Fibroblast of lung (primary cell): ENCODE results near the gene SIPA1. TPM values are rescaled to one million over a fixed set of nuclear protein-coding genes. Genes with fewer than 3 reads are reported as not detected.

Experiments used
- DNase-seq, 2 donors: peaks; one replicate each; pipeline versions ENCODE4 v3.0.0 to v3.0.0-alpha.2; 2010; ENCODE audit warnings: low read depth in 2 of 2
- H2AFZ ChIP-seq: 2 replicates; pipeline ENCODE4 v1.5.1; 2012; ENCODE audit warnings: low read length, control low read depth, inconsistent platforms
- H3K27ac ChIP-seq: 2 replicates; pipeline ENCODE4 v1.5.1; 2011; ENCODE audit warnings: low read length, control low read depth; ENCODE audit not compliant: insufficient read depth
- H3K27me3 ChIP-seq: 2 replicates; pipeline ENCODE4 v1.5.1; 2011; ENCODE audit warnings: mild to moderate bottlenecking, low read length; ENCODE audit not compliant: control insufficient read depth, insufficient read depth
- H3K36me3 ChIP-seq: 2 replicates; pipeline ENCODE4 v1.5.1; 2011; ENCODE audit warnings: low read length; ENCODE audit not compliant: control insufficient read depth, insufficient read depth
- H3K4me1 ChIP-seq: 2 replicates; pipeline ENCODE4 v1.5.1; 2011; ENCODE audit warnings: low read length; ENCODE audit not compliant: control insufficient read depth, insufficient read depth; ENCODE audit errors: extremely low read depth
- H3K4me2 ChIP-seq: 2 replicates; pipeline ENCODE4 v1.5.1; 2011; ENCODE audit warnings: low read length, control low read depth; ENCODE audit not compliant: insufficient read depth; ENCODE audit errors: extremely low read depth
- H3K4me3 ChIP-seq, 4 experiments: fragments of 200-600 bp in 1 of 4; sonication (generic) in 1 of 4; replicated peaks in 1 of 4; 2 replicates each; pipeline ENCODE4 v1.5.1; 2011 to 2016; ENCODE audit warnings: low read length in 4 of 4, low read depth in 3 of 4, mild to moderate bottlenecking in 3 of 4, control low read depth in 2 of 4, inconsistent platforms in 1 of 4, mixed read lengths in 1 of 4; ENCODE audit not compliant: insufficient read depth in 1 of 4; ENCODE audit errors: control extremely low read depth in 1 of 4
- H3K79me2 ChIP-seq: 2 replicates; pipeline ENCODE4 v1.5.1; 2012; ENCODE audit warnings: mild to moderate bottlenecking, low read length, inconsistent platforms; ENCODE audit not compliant: control insufficient read depth, insufficient read depth
- H3K9ac ChIP-seq: 2 replicates; pipeline ENCODE4 v1.5.1; 2011; ENCODE audit warnings: mild to moderate bottlenecking, low read length, control low read depth; ENCODE audit not compliant: insufficient read depth
- H3K9me3 ChIP-seq: 2 replicates; pipeline ENCODE4 v1.5.1; 2012; ENCODE audit warnings: low read depth, low read length; ENCODE audit not compliant: control insufficient read depth, insufficient read depth
- H4K20me1 ChIP-seq: 2 replicates; pipeline ENCODE4 v1.5.1; 2011; ENCODE audit warnings: low read length; ENCODE audit not compliant: control insufficient read depth, insufficient read depth; ENCODE audit errors: extremely low read depth
- CTCF ChIP-seq, 2 donors: IDR thresholded peaks in 1 of 2; conservative IDR thresholded peaks in 1 of 2; 1 replicate in 1 of 2; 2 replicates in 1 of 2; pipeline ENCODE4 v1.5.1; 2011 to 2012; ENCODE audit warnings: low read length in 2 of 2, control low read depth in 1 of 2, inconsistent platforms in 1 of 2, low read depth in 1 of 2, mild to moderate bottlenecking in 1 of 2
- EZH2 ChIP-seq: IDR thresholded peaks from 2 replicates; pipeline ENCODE4 v1.5.1; 2012; ENCODE audit warnings: low read length, control low read depth, mild to moderate bottlenecking; ENCODE audit errors: missing control alignments
- polyA plus RNA-seq, 2 donors: library from polyadenylated mRNA; depleted of rRNA in 1 of 2; stranded (reverse) in 1 of 2; unstranded in 1 of 2; fragments of >200 nt; gene quantifications; 2 replicates each; pipeline ENCODE4 v1.2.1, GENCODE V29; 2011 to 2012; ENCODE audit warnings: missing spikeins in 1 of 2
- total RNA-seq: library from RNA; depleted of rRNA; stranded (reverse); fragments of >200 nt; gene quantifications from 2 replicates; pipeline ENCODE4 v1.2.1, GENCODE V29; 2014

Gene SIPA1
- total and polyA plus RNA-seq, 2 donors (not counting 1 experiment from before 2014, with no cell fraction given), result 7.8 to 32.5 TPM

- Histone ChIP-seq H2AFZ (no peak overlapping the region), H3K9ac (no peak overlapping the region), H3K36me3 (peaks cover 17% of the 10 kb centered on the region), H3K27ac (no peak overlapping the region), H3K4me2 (no peak overlapping the region), H3K79me2 (no peaks in the 10 kb centered on the region), H3K4me1 (peaks cover 4% of the 10 kb centered on the region), H4K20me1 (no peaks in the 10 kb centered on the region), H3K4me3 (no peak overlapping the region), H3K27me3 (no peaks in the 10 kb centered on the region), H3K9me3 (no peaks in the 10 kb centered on the region)
- TF ChIP-seq CTCF (conservative IDR thresholded peaks at IDR 0.05 in 1 of 2, IDR thresholded peaks at IDR 0.05 in 1 of 2; ENCODE audit: low read depth in 1 of 2, low read length in 2 of 2), result no peak
- TF ChIP-seq EZH2, result no peak
- DNase-seq, result no peak
Measured at GRCh38 chr11:65592858-65593517, 44.9 kb upstream of the SIPA1 start.

GRCh38 chr11:65593518-65594414, 44.1 kb upstream of the SIPA1 start:
- no peak overlapping the region for H3K27ac ChIP-seq
- peaks cover 24% of the 10 kb centered on the region for H3K36me3 ChIP-seq
- no peaks in the 10 kb centered on the region for H4K20me1 ChIP-seq
- H3K79me2 ChIP-seq, result no peaks in the 10 kb centered on the region
- peak; percentile 56 to 76 for TF ChIP-seq CTCF (conservative IDR thresholded peaks at IDR 0.05 in 1 of 2, IDR thresholded peaks at IDR 0.05 in 1 of 2; ENCODE audit: low read depth in 1 of 2, low read length in 2 of 2)
- TF ChIP-seq EZH2, result no peak
- no peak overlapping the region for H3K9ac ChIP-seq
- DNase-seq, result peak; percentile 27 to 28
- no peaks in the 10 kb centered on the region for H3K9me3 ChIP-seq
- no peaks in the 10 kb centered on the region for H3K27me3 ChIP-seq
- no peak overlapping the region for H3K4me2 ChIP-seq
- H3K4me1 ChIP-seq, result no peaks in the 10 kb centered on the region
- no peak overlapping the region for H2AFZ ChIP-seq
- no peak overlapping the region for H3K4me3 ChIP-seq

- no peak for TF ChIP-seq CTCF (conservative IDR thresholded peaks at IDR 0.05 in 1 of 2, IDR thresholded peaks at IDR 0.05 in 1 of 2; ENCODE audit: low read depth in 1 of 2, low read length in 2 of 2)
- no peak for TF ChIP-seq EZH2
- H3K4me3 ChIP-seq, result no peak overlapping the region
- no peaks in the 10 kb centered on the region for H3K4me1 ChIP-seq
- H3K9ac ChIP-seq, result no peak overlapping the region
- H3K27ac ChIP-seq, result no peak overlapping the region
- H3K9me3 ChIP-seq, result no peaks in the 10 kb centered on the region
- H3K4me2 ChIP-seq, result no peak overlapping the region
- no peaks in the 10 kb centered on the region for H3K27me3 ChIP-seq
- DNase-seq, result no peak
- H2AFZ ChIP-seq, result no peak overlapping the region
- H4K20me1 ChIP-seq, result no peaks in the 10 kb centered on the region
- H3K79me2 ChIP-seq, result no peaks in the 10 kb centered on the region
- H3K36me3 ChIP-seq, result peaks cover 20% of the 10 kb centered on the region
Measured at GRCh38 chr11:65595131-65595530, 42.8 kb upstream of the SIPA1 start.
